GM13977 (cell line): ENCODE results near the gene LDAH.

Experiments used
- DNase-seq: peaks from one replicate; pipeline ENCODE4 v3.0.0; 2012; ENCODE audit warnings: low spot score
- CTCF ChIP-seq: IDR thresholded peaks from 2 replicates; pipeline ENCODE4 v1.5.1; 2012; ENCODE audit warnings: mild to moderate bottlenecking, control low read depth; ENCODE audit not compliant: insufficient read depth; ENCODE audit errors: extremely low read depth, missing control alignments
- in situ Hi-C: fragments of 300-500 bp; cut with MboI; formaldehyde crosslinking; loops from one replicate; pipeline ENCODE4 v1.12.0; 2022; ENCODE audit warnings: low sequenced_read_pairs, low pct_unique_long_range_greater_than_20kb, mixed read lengths, inconsistent platforms; ENCODE audit not compliant: unreplicated experiment

The LDAH gene

GRCh38 chr2:20640411-20641122, 182.3 kb downstream of the LDAH start:
- TF ChIP-seq CTCF: no peak
- in situ Hi-C loops: loop anchor here (5.0 to 25.0 kb wide), 2 partner anchors 198 to 503 kb away; no protein-coding TSS in a partner anchor
- no peak for DNase-seq

GRCh38 chr2:20638646-20639430, 184.1 kb downstream of the LDAH start:
- DNase-seq: no peak
- in situ Hi-C loops: loop anchor here (10.0 to 25.0 kb wide), 2 partner anchors 104 to 502 kb away; no protein-coding TSS in a partner anchor

GRCh38 chr2:20638014-20638413, 184.9 kb downstream of the LDAH start:
- TF ChIP-seq CTCF: no peak
- no peak for DNase-seq
- in situ Hi-C loops: loop anchor here (10.0 to 25.0 kb wide), 2 partner anchors 103 to 501 kb away; no protein-coding TSS in a partner anchor

More at GRCh38 chr2:20638646-20639430, 184.1 kb downstream of the LDAH start:
- no peak for TF ChIP-seq CTCF

- no peak for DNase-seq
- in situ Hi-C loops: loop anchor here (10.0 to 25.0 kb wide), 2 partner anchors 102 to 500 kb away; no protein-coding TSS in a partner anchor
- no peak for TF ChIP-seq CTCF
These were observed 185.8 kb downstream of the LDAH start for GRCh38 chr2:20637147-20637546.

GRCh38 chr2:20635675-20636584, 187.0 kb downstream of the LDAH start:
- peak; percentile 99 for TF ChIP-seq CTCF
- in situ Hi-C loops: loop anchor here (10.0 to 25.0 kb wide), 2 partner anchors 101 to 499 kb away; no protein-coding TSS in a partner anchor
- DNase-seq: peak; percentile 89

GRCh38 chr2:20635113-20635510, 187.8 kb downstream of the LDAH start:
- in situ Hi-C loops: loop anchor here (10.0 to 25.0 kb wide), 2 partner anchors 100 to 498 kb away; no protein-coding TSS in a partner anchor
- no peak for DNase-seq
- no peak for TF ChIP-seq CTCF
